Panc1 (cell line): ENCODE data around the gene KIRREL3.

Experiments used
- CTCF ChIP-seq: fragments of 450-650 bp; IDR thresholded peaks from 2 replicates; pipeline ENCODE4 v1.5.1; 2017; ENCODE audit warnings: mild to moderate bottlenecking
- REST ChIP-seq, 2 experiments: IDR thresholded peaks; 2 replicates each; pipeline ENCODE4 v1.6.1; 2011 to 2012; ENCODE audit warnings: low read depth in 2 of 2, control low read depth in 1 of 2, low read length in 1 of 2, mild to moderate bottlenecking in 1 of 2, moderate library complexity in 1 of 2; ENCODE audit not compliant: insufficient read depth in 1 of 2

GRCh38 chr11:126408901-126409619 lies 591.5 kb downstream of the KIRREL3 start:
- TF ChIP-seq REST (IDR thresholded peaks at IDR 0.05; ENCODE audit: insufficient read depth in 1 of 2, low read depth in 2 of 2, low read length in 1 of 2) (no peak), CTCF (no peak)
